HG02642 (cell line): ENCODE measurements around the gene STK11.
A peak's percentile ranks its signal among the peaks of the same experiment; 100 is the strongest.

ENCODE experiments used
- ATAC-seq: cut with Tn5 transposase; IDR thresholded peaks from one replicate; pipeline ENCODE4 v1.9.1; 2021; ENCODE audit warnings: mild to moderate bottlenecking; ENCODE audit not compliant: unreplicated experiment, poor library complexity

STK11 gene

GRCh38 chr19:1257475-1258162, 52.0 kb downstream of the STK11 start:
- no peak for ATAC-seq

- ATAC-seq, result no peak
Measured at GRCh38 chr19:1258163-1258492, 52.5 kb downstream of the STK11 start.

- no peak for ATAC-seq
Measured at GRCh38 chr19:1258707-1259205, 53.2 kb downstream of the STK11 start.

- peak; percentile 25 for ATAC-seq
Measured at GRCh38 chr19:1259206-1259875, 53.8 kb downstream of the STK11 start.

- ATAC-seq, result peak; percentile 4
Measured at GRCh38 chr19:1259876-1260748, 54.5 kb downstream of the STK11 start.

- peak; percentile 66 for ATAC-seq
Measured at GRCh38 chr19:1260749-1261537, 55.4 kb downstream of the STK11 start.

- ATAC-seq, result no peak
Measured at GRCh38 chr19:1261538-1261797, 55.9 kb downstream of the STK11 start.

- ATAC-seq, result no peak
Measured at GRCh38 chr19:1261798-1262622, 56.4 kb downstream of the STK11 start.

GRCh38 chr19:1262623-1263123, 57.1 kb downstream of the STK11 start:
- no peak for ATAC-seq

GRCh38 chr19:1263188-1263587, 57.6 kb downstream of the STK11 start:
- no peak for ATAC-seq

- ATAC-seq, result no peak
Measured at GRCh38 chr19:1264801-1265614, 59.4 kb downstream of the STK11 start.

GRCh38 chr19:1265615-1266128, 60.1 kb downstream of the STK11 start:
- no peak for ATAC-seq

GRCh38 chr19:1266129-1266915, 60.7 kb downstream of the STK11 start:
- ATAC-seq, result peak; percentile 27

- ATAC-seq, result peak; percentile 24
Measured at GRCh38 chr19:1266916-1267476, 61.4 kb downstream of the STK11 start.

GRCh38 chr19:1267477-1268225, 62.1 kb downstream of the STK11 start:
- ATAC-seq, result no peak

GRCh38 chr19:1268226-1269064, 62.9 kb downstream of the STK11 start:
- ATAC-seq, result no peak
